ENCODE results near the gene ZNF311.
"Not testable (repeated sequence)": the region's sequence is repeated elsewhere in the genome, so short reads cannot be mapped to it uniquely, and the experiment has no call there.

The ZNF311 gene

GRCh38 chr6:28953039-28953584, 52.0 kb downstream of the ZNF311 start:
- peak; percentile 60 for DNase-seq

DNA sequence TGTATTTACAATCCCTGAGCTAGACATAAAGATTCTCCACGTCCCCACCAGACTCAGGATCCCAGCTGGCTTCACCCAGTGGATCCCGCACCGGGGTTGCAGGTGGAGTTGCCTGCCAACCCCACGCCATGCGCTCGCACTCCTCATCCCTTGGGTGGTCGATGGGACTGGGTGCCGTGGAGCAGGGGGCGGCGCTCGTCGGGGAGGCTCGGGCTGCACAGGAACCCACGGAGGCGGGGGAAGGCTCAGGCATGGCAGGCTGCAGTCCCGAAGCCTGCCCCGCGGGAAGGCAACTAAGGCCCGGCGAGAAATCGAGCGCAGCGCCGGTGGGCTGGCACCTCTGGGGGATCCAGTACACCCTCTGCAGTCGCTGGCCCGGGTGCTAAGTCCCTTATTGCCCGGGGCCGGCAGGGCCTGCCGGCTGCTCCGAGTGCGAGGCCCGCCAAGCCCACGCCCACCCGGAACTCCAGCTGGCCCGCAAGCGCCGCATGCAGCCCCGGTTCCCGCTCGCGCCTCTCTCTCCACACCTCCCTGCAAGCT, 55.4 kb downstream of the ZNF311 start:
- DNase-seq = not testable (repeated sequence)

GRCh38 chr6:28948782-28949486, 56.2 kb downstream of the ZNF311 start:
- no peak for DNase-seq

DNA sequence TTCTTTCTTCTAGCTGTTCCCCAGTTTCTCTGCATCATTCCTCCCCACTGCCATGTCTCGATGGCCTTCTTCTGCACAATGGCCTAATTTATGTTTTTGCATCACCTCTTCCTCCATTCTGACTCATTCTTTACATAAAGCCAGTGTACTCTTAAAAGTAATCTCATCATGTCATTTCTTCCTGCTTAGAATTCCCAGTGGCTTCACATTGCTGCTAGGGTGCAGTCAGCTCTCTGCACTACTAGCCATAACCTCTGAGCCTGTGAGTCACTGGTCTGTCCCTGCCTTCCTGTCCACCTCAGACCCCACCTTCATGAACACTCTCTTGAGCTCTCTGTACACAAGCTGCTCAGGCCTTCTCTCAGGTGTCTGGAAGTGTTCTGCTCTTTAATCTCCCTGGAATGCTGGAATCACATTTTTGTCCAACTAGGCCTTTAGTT, 57.3 kb downstream of the ZNF311 start:
- no peak for DNase-seq

DNA sequence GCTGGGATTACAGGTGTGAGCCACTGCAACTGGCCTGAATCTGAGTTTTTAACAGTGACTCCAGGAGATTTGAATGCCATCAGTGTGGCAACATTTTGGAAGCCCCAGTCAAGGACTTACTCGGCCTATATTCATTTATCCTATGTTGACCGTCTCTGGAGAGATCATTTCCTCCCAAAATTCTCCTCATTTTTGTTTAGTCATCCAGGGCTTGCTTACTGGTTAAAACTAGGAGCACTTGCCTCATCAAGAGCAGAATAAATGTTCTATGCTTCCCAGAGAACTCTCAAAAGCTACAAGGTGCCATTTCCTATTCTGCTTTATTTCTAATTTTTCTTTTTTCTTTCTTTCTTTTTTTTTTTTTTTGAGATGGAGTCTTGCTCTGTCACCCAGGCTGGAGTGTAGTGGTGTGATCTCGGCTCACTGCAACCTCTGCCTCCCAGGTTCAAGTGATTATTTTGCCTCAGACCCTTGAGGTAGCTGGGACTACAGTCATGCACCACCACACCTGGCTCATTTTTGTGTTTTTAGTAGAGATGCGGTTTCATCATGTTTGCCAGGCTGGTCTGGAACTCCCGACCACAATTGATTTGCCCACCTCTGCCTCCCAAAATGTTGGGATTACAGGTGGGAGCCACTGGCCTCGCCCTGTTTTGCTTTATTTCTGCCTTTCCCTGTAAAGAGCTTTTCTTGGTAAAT, 57.9 kb downstream of the ZNF311 start:
- no peak for DNase-seq

DNA sequence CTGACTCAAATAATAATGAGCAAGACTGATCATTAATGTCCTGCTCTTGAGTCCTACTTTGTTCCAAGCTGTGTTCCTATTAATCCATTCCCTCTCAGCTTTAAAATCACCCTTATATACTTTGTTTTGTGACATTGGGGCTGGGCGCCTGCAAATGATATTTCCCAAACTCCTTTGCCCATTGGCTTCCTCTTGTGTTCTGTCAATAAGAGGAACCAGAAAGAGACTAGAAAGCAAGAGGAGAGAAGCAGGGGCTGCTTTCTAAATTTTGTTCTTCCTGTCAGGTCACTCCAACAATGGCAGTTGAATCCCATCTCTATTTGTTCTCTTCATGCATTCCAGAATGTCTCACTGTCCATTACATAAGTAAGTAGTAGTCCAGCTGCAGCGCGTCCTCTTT, 59.8 kb downstream of the ZNF311 start:
- no peak for DNase-seq

Data from CD4-positive, alpha-beta T cell treated with Interleukin-17A for 4 hours (primary cell).